HG03025 (cell line): ENCODE results near the gene RALGDS.

Experiments used
- ATAC-seq: cut with Tn5 transposase; IDR thresholded peaks from one replicate; pipeline ENCODE4 v1.9.1; 2021; ENCODE audit warnings: mild to moderate bottlenecking, moderate library complexity; ENCODE audit not compliant: unreplicated experiment, low FRiP score

The RALGDS gene

DNA sequence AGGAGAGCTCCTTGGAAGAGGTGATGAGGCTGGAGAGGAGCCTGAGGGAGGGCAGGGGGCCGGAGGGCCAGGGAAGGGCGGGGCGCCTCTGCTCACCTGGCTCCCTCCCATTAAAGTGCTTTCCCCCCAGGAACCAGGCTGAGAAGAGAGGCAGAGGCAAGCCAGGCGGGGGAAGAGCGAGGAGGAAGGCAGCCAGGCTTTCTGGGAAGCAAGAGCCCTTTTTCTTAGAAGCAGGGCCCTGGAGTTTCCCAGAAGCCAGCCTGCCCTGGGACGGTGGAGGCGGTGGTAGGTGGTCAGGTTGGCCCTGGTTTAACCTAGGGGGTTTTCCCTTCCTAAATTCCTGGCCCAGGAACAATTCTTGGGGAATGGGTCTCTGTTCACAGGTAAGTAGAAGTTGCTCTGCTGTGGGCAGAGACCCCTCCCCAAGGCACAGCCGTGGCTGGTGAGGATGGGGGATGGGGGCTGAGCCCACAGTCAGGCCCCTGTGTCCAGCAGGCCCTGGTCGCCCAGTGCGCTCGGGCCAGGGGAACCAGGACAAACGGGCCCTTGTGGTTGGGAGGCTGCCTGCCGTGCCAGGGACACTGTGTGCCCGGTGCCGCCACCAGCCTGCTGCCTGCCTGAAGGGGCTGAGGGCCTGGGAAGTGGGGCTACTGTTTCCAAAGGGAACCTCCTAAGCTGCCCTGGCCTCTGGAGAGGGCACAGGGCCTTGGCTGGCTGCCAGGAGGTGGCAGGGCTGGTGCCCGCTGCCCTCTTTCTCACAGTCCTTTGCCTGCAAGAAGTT lies 16.6 kb upstream of the RALGDS start:
- ATAC-seq: no peak

GRCh38 chr9:133135146-133135745 lies 14.2 kb upstream of the RALGDS start:
- ATAC-seq: no peak

DNA sequence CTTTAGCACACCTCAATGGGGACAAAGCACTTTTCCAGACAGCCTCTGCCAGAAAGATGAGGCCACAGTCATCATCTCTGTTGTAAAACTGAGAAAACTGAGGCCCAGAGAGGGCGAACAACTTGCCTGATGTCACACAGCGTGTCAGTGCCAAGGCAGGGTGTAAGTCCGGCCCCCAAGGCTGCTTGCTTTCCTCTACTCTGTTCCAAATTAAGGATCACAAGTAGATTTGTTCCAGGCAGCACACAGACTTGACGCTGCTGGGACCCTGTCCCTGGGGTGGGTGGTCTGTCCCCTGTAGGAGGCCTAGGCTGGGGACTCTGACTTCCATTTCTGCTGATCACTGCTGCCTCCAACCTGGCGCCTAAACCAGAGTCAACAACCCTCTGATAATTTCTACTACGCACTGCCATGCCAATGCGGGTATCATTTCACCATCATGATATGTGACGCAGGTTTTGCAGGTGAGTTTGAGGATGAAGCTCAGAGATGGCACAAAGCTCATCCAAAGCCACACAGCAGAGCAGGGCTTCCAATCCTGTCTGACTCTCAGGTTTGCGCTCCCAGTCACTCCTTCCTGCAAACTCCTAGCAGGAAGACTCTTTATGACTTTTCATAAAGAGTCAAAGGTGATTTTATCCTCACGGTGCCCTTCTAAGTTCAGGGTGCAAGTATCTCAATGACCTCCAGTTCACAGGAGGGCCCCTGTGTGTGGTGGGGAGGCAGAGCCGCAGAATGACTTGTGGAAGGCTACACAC lies 13.5 kb upstream of the RALGDS start:
- ATAC-seq: no peak

DNA sequence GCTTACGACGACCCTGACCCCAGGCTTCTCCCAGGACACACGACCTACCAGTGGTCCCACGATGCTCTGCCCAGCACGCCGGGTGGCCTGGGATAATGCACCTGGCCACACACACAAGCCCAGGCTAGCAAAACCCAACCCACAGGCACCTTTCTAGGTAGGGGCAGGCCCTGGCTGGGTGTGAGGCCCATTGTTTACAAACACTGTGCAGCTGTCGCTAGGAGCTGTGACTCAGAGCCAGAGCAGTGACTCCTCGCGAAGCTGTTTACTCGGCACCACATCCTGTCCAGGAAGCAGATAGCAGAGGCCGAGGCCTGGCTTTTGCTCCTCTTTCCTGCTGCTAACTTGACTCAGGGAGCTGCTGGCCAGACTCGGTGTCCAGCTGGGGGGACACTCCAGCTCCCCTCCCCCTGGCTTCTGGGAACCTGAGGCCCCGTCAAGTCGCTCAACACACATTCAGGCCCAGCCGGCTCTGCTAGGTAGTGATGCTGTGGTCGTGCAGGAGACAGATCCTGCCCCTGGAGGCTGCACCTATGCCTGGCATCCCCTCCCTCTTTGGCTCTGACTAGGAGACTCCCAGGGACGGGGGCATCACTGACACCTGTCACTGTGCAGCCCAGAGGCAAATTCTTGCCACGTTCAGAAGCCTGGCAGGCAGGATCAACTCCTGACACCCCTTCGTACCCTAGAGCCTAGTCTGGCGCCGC lies 12.8 kb upstream of the RALGDS start:
- ATAC-seq: no peak

GRCh38 chr9:133132174-133132573 lies 11.1 kb upstream of the RALGDS start:
- ATAC-seq: no peak

DNA sequence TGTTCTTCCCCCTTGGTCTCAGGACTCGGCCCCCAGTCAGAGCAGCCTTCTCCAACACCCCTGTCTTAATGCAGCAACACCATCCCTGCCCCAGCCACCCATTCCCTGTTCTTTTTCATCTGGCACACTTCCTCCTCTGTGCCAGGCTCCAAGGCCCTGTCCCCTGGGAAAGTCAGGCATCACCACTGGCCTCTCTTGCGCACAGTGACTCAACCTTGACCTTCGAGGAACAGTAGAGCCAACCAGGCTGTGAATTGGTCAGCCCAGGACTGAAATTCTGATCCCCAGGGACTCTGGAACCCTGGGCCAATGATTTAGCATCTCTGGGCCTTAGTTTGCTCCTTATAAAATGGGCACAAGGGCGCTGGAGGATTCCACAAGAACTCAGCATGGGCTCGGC lies 10.5 kb upstream of the RALGDS start:
- ATAC-seq: no peak

DNA sequence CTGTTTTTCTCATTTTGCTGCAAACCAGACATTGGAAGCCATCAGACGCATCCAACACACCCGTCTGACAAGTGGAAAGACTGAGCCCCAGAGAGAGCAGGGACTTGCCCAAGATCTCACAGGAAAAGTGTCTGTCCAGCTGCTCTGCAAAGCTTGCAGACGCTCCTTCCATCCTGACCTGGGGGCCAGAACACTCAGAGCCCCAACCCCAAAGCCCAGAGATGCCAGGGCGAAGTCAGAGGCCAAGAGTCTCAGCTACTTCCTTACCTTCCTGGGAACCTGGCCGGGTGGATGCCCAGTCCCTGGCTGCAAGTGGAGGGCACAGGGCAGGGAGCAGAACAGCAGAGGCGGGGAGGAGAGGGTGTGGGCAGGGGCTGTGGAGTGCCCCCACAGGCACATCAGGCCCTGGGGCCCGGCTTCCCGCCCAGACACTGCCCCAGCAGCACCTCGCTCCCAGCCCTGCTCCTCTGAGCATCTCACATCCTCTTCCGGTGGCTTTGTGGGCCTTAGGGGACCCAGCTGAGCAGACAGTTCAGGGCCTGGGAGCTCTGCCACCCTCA lies 9.7 kb upstream of the RALGDS start:
- no peak for ATAC-seq

GRCh38 chr9:133129001-133129795 lies 8.2 kb upstream of the RALGDS start:
- no peak for ATAC-seq

DNA sequence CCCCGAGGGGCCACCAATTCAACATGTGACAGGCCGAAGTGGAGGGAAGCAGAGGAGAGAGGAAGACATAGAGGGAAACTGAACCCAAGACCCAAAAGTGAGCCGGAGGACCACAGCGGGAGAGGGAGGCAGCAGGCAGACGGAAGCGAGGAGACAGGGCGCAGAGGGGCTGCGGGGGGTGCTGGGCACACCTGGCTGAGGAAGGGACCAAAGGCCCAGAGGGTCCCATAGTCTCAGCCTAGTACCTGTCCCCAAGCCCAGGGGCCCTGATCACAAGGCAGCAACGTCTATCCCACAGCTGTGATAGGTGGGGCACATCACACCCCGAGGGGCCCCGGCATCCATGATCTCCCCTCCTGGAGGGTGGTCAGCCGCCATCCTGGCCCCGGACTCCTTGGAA lies 7.1 kb upstream of the RALGDS start:
- ATAC-seq: no peak

GRCh38 chr9:133127340-133127981 lies 6.4 kb upstream of the RALGDS start:
- ATAC-seq: no peak

DNA sequence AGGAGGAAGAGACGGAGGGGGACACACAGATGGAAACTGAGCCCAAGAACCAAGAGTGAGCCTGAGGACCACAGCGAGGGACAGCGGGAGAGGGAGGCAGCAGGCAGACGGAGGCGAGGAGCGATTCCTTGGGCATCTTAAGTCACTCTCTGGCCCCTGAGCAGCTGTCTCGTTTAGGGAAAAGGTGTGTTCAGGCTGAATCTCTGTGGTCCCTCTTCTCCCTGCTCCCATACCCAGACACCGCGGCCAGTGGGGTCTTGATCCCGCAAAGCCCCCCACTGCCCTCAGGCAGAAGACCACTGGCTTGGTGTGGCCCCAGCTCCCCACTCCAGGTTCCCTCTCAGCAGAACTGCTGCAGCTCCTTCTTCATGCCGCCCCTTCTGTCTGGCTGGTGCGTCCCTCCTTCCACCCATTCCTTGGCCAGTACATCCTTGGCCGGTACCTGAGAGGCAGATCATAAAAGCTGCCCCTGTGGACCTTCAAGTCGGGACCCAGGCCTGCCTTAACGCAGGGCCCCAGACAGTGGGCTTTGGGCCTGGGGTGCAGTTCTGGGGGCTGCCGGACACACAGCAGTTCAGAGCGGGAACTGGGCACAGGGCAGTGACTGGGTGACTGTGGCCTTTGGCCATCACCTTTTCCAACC lies 5.8 kb upstream of the RALGDS start:
- ATAC-seq: no peak

DNA sequence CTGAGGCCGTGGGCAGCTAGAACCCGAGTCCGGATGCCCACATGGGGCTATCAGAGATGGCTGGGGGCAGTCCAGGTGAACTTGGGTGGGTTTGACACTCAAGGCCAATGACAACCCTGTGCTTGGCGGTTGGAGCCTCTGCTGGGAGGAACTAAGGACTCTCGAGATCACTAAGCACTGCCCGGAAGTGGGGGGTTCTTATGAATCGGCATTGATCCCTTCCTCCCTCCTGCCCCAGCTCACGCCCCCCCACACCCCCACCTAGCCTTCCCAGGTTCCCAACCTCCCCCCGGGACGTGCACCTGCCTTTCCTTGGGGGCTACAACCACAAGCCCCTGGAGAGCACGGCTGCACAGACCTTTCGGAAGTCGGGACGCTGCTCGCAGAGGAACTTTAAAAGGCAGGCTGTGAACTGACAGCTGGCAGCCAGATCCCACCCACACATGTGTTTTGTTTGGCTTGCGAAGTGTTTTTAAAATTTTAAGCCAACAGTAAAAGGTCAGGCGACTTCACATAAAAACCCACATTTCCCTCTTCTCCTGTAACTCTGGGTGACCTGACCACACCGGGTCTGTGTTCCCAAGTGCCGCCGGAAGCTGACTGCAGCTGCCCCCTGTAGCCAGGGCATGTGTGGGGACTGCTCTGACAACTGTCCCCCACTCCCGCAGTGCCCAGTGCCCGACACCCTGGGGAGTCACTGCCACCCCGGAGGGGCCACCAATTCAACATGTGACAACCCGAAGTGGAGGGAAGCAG lies 5.1 kb upstream of the RALGDS start:
- ATAC-seq: no peak

DNA sequence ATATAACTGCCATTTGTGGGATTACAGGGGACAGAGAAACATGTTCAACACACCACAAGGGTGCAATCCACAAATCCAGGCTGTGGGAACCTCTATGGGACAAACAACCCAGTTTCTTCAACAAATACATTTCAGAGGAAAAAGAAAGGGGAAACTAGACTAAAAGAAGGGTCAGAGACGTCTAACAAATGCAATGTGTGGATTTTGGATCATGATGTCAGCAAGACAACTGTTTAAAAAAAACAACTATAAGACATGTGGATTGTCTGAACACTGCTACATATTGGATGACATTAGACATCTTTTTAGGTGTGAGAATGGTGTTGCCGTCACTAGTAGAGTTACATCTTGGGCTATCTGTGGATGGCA lies 3.9 kb upstream of the RALGDS start:
- no peak for ATAC-seq

- no peak for ATAC-seq
These were observed 3.3 kb upstream of the RALGDS start for GRCh38 chr9:133124123-133124906.

DNA sequence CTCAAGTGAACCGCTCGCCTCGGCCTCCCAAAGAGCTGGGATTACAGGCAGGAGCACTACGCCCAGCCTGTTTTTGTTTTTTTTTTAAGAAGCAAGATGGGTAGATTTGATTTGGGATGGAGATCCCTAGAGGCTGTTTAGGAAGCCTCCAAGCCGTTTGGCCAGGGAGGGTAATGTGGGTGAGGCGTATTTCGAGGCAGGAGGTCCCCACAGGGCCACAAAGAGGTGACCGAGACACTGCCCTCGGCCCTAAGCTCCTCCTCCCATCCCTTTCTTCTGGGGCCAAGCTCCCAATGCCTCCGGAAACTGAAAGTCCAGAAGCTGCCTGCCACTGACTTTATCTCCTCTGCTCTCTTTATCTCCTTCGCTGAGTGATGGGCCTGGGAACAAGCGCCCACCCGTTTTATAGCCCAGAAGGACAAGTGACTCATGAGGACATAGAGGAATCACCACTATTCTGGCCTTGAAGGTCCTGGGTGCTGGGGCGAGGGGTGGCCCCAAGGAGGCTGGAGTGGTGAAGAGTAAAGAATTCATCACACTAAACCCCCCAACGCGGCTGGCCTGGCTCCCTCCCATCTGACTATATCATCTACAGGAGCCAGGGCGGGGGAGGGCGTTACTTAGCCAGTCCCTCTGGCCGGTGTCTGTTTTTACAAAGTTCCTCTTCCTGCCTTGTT lies 2.0 kb upstream of the RALGDS start:
- no peak for ATAC-seq

DNA sequence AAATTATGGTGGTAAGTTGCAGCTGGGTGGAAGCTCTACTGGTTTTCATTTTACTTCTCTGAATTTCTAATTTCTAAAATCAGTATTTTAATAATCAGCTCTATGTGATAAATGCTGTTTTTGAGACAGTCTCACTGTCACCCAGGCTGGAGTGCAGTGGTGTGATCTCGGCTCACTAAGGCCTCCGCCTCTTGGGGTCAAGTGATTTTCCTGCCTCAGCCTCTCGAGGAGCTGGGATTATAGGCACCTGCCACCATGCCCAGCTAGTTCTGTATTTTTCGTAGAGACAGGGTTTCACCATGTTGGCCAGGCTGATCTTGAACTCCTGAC lies 1.5 kb upstream of the RALGDS start:
- ATAC-seq: no peak

GRCh38 chr9:133121915-133122550 lies 993 bp upstream of the RALGDS start:
- no peak for ATAC-seq
